Activated CD8-positive, alpha-beta T cell treated with anti-CD3 and anti-CD28 coated beads for 36 hours (primary cell): Measurements from ENCODE around the gene CAMSAP3. TPM values are rescaled to one million over a fixed set of nuclear protein-coding genes. Genes with fewer than 3 reads are reported as not detected.
"Not testable (repeated sequence)": the region's sequence is repeated elsewhere in the genome, so short reads cannot be mapped to it uniquely, and the experiment has no call there.

ENCODE experiments used
- ATAC-seq: fragments of 200-7000 bp; cut with Tn5 transposase; one replicate; pipeline ENCODE4 v1.10.0; 2021; ENCODE audit warnings: mild to moderate bottlenecking, moderate library complexity
- CTCF ChIA-PET: fragments of 350-600 bp; sonication (Branson Sonifier 250); formaldehyde crosslinking; loops from one replicate; lab custom pipeline; 2021; ENCODE audit warnings: antibody characterized with exemption; lab: Charles Lee
- POLR2A ChIA-PET: fragments of 350-600 bp; sonication (Branson Sonifier 250); formaldehyde crosslinking; loops from one replicate; lab custom pipeline; 2021; ENCODE audit warnings: antibody characterized with exemption; lab: Charles Lee
- DNase-seq: peaks from one replicate; pipeline ENCODE4 v3.0.0-alpha.2; 2020
- H3K27ac Mint-ChIP-seq: one replicate; pipeline ENCODE4 v1.8.0; 2021; ENCODE audit warnings: mild to moderate bottlenecking, mixed read lengths
- H3K27me3 Mint-ChIP-seq: one replicate; pipeline ENCODE4 v1.8.0; 2021; ENCODE audit warnings: mixed read lengths
- H3K36me3 Mint-ChIP-seq: one replicate; pipeline ENCODE4 v1.8.0; 2021; ENCODE audit warnings: low read depth, mixed read lengths
- H3K4me1 Mint-ChIP-seq: one replicate; pipeline ENCODE4 v1.8.0; 2021; ENCODE audit warnings: low read depth, mixed read lengths
- H3K4me3 Mint-ChIP-seq: one replicate; pipeline ENCODE4 v1.8.0; 2021; ENCODE audit warnings: mild to moderate bottlenecking, moderate library complexity, mixed read lengths
- H3K9me3 Mint-ChIP-seq: one replicate; pipeline ENCODE4 v1.8.0; 2021; ENCODE audit warnings: mixed read lengths
- CTCF ChIP-seq: fragments of 200-600 bp; IDR thresholded peaks from one replicate; pipeline ENCODE4 v1.8.0; 2022; ENCODE audit warnings: antibody characterized with exemption, mild to moderate bottlenecking
- intact Hi-C: fragments of 100-400 bp; cut with micrococcal nuclease; formaldehyde crosslinking; loops from one replicate; pipeline ENCODE4 v1.10.0; 2022
- total RNA-seq, 2 experiments: library from RNA; stranded (reverse); gene quantifications; one replicate each; pipeline ENCODE4 v1.2.3, GENCODE V29; 2021

CAMSAP3 gene
- total RNA-seq, 2 experiments from 2014 or later, result 0.25 to 0.63 TPM

- ChIA-PET CTCF (no interaction called here), POLR2A (no interaction called here)
- Mint-ChIP-seq H3K4me3 (no peak overlapping the region), H3K27ac (no peak overlapping the region), H3K36me3 (no peaks in the 10 kb centered on the region), H3K27me3 (peaks cover 3% of the 10 kb centered on the region), H3K4me1 (peaks cover 2% of the 10 kb centered on the region), H3K9me3 (no peaks in the 10 kb centered on the region)
- intact Hi-C loops, result no loop called here
- TF ChIP-seq CTCF, result no peak
- no peak for DNase-seq
- no peak for ATAC-seq
Observed at GRCh38 chr19:7570761-7571160, 24.9 kb upstream of the CAMSAP3 start.

- no peaks in the 10 kb centered on the region for H3K9me3 Mint-ChIP-seq
- intact Hi-C loops, result no loop called here
- no peak for TF ChIP-seq CTCF
- peaks cover 6% of the 10 kb centered on the region for H3K27me3 Mint-ChIP-seq
- POLR2A ChIA-PET, result no interaction called here
- no peaks in the 10 kb centered on the region for H3K4me1 Mint-ChIP-seq
- H3K27ac Mint-ChIP-seq, result no peak overlapping the region
- no peak overlapping the region for H3K4me3 Mint-ChIP-seq
- DNase-seq, result peak; percentile 35
- CTCF ChIA-PET, result no interaction called here
- no peaks in the 10 kb centered on the region for H3K36me3 Mint-ChIP-seq
- peak; percentile 42 for ATAC-seq
Observed at GRCh38 chr19:7575434-7576040, 20.1 kb upstream of the CAMSAP3 start.

GRCh38 chr19:7577422-7577821, 18.2 kb upstream of the CAMSAP3 start:
- H3K27ac Mint-ChIP-seq, POLR2A ChIA-PET, H3K4me3 Mint-ChIP-seq, H3K9me3 Mint-ChIP-seq, H3K36me3 Mint-ChIP-seq, H3K27me3 Mint-ChIP-seq, intact Hi-C loops, DNase-seq, ATAC-seq, H3K4me1 Mint-ChIP-seq: not testable (repeated sequence)
- CTCF ChIA-PET, result interaction anchor here (1.3 to 2.5 kb wide), 3 partner anchors 9 to 275 kb away, joined by 4 to 17 read pairs (median 5); partner anchors contain the start of gene TRAPPC5

GRCh38 chr19:7578127-7578526, 17.5 kb upstream of the CAMSAP3 start:
- no peak for ATAC-seq
- Mint-ChIP-seq H3K4me1 (no peaks in the 10 kb centered on the region), H3K4me3 (no peak overlapping the region), H3K36me3 (no peaks in the 10 kb centered on the region), H3K27ac (no peak overlapping the region), H3K9me3 (no peaks in the 10 kb centered on the region), H3K27me3 (peaks cover 6% of the 10 kb centered on the region)
- intact Hi-C loops, result no loop called here
- TF ChIP-seq CTCF, result no peak
- CTCF ChIA-PET, result interaction anchor here (1.3 to 2.5 kb wide), 2 partner anchors 10 to 275 kb away, joined by 4 to 17 read pairs; no protein-coding TSS in a partner anchor
- POLR2A ChIA-PET, result no interaction called here
- DNase-seq, result no peak

GRCh38 chr19:7579182-7579581, 16.5 kb upstream of the CAMSAP3 start:
- DNase-seq (no peak), ATAC-seq (no peak)
- no peak overlapping the region for H3K27ac Mint-ChIP-seq
- H3K9me3 Mint-ChIP-seq, result no peaks in the 10 kb centered on the region
- POLR2A ChIA-PET, result no interaction called here
- no peaks in the 10 kb centered on the region for H3K4me1 Mint-ChIP-seq
- no peak for TF ChIP-seq CTCF
- H3K27me3 Mint-ChIP-seq, result peaks cover 6% of the 10 kb centered on the region
- no peaks in the 10 kb centered on the region for H3K36me3 Mint-ChIP-seq
- H3K4me3 Mint-ChIP-seq, result no peak overlapping the region
- intact Hi-C loops, result no loop called here
- CTCF ChIA-PET, result no interaction called here
